Nephron progenitor cell (in vitro differentiated cells): ENCODE data around the gene CYP24A1.

Experiments used
- DNase-seq: peaks from one replicate; pipeline ENCODE4 v3.0.0; 2021
- H3K27ac Mint-ChIP-seq: 2 replicates; pipeline ENCODE4 v1.8.0; 2021; ENCODE audit warnings: mild to moderate bottlenecking, moderate library complexity, mixed read lengths
- H3K27me3 Mint-ChIP-seq: 2 replicates; pipeline ENCODE4 v1.8.0; 2021; ENCODE audit warnings: mild to moderate bottlenecking, low read depth, mixed read lengths; ENCODE audit not compliant: poor library complexity
- H3K36me3 Mint-ChIP-seq: 2 replicates; pipeline ENCODE4 v1.8.0; 2021; ENCODE audit warnings: low read depth, mixed read lengths
- H3K4me1 Mint-ChIP-seq: 2 replicates; pipeline ENCODE4 v1.8.0; 2021; ENCODE audit warnings: mixed read lengths
- H3K4me3 Mint-ChIP-seq: 2 replicates; pipeline ENCODE4 v1.8.0; 2021; ENCODE audit warnings: mild to moderate bottlenecking, moderate library complexity, mixed read lengths
- H3K9me3 Mint-ChIP-seq: 2 replicates; pipeline ENCODE4 v1.8.0; 2021; ENCODE audit warnings: mild to moderate bottlenecking, moderate library complexity, mixed read lengths
- TF ChIP-seq, protein P1 (sequence below): fragments of 200-600 bp; sonication (generic); IDR thresholded peaks from 2 replicates; pipeline ENCODE4 v1.5.0; 2021; ENCODE audit warnings: antibody characterized with exemption

The CYP24A1 gene

DNA sequence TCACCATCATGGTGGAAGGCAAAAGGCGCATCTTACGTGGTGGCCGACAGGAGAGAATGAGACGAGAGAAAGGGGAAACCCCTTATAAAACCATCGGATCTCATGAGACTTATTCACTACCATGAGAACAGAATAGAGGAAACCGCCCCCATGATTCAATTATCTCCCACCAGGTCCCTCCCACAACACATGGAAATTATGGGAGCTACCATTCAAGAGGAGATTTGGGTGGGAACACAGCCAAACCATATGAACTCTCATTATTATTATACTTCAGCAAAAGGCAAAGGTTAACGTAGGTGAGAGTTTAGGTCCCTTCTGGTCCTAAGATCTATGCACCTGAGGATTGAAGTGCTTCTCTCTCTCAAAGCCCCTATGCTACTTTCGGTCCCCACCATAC, 31.7 kb upstream of the CYP24A1 start:
- peaks cover 25% of the 10 kb centered on the region for H3K4me1 Mint-ChIP-seq
- no peak for DNase-seq
- TF ChIP-seq, protein P1, sequence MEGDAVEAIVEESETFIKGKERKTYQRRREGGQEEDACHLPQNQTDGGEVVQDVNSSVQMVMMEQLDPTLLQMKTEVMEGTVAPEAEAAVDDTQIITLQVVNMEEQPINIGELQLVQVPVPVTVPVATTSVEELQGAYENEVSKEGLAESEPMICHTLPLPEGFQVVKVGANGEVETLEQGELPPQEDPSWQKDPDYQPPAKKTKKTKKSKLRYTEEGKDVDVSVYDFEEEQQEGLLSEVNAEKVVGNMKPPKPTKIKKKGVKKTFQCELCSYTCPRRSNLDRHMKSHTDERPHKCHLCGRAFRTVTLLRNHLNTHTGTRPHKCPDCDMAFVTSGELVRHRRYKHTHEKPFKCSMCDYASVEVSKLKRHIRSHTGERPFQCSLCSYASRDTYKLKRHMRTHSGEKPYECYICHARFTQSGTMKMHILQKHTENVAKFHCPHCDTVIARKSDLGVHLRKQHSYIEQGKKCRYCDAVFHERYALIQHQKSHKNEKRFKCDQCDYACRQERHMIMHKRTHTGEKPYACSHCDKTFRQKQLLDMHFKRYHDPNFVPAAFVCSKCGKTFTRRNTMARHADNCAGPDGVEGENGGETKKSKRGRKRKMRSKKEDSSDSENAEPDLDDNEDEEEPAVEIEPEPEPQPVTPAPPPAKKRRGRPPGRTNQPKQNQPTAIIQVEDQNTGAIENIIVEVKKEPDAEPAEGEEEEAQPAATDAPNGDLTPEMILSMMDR, result no peak
- H3K27me3 Mint-ChIP-seq, result no peaks in the 10 kb centered on the region
- H3K4me3 Mint-ChIP-seq, result no peak overlapping the region
- H3K27ac Mint-ChIP-seq, result no peak overlapping the region
- peaks cover 9% of the 10 kb centered on the region for H3K36me3 Mint-ChIP-seq
- H3K9me3 Mint-ChIP-seq, result no peaks in the 10 kb centered on the region

DNA sequence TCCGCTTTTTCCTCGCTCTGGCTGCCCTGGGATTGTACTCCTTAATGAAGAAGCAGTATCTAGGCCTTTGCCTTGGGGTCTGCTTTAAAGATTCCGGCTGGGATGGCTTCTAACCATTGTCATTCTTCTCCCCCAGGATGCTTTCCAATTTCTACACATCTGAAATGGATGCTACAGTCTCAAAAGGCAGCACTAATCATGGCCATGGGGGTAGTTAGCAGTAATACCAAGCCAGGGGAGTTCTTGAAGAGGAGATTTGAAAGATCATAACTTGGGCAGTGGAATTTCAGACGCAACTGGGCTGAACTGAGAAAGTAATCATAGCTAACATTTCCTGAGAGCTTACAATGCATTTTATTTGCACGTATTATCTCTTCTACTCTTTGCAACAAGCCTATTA, 30.7 kb upstream of the CYP24A1 start:
- Mint-ChIP-seq H3K9me3 (no peaks in the 10 kb centered on the region), H3K4me3 (no peak overlapping the region), H3K36me3 (no peaks in the 10 kb centered on the region), H3K27me3 (no peaks in the 10 kb centered on the region), H3K27ac (no peak overlapping the region), H3K4me1 (peaks cover 17% of the 10 kb centered on the region)
- TF ChIP-seq, protein P1, result no peak
- no peak for DNase-seq

DNA sequence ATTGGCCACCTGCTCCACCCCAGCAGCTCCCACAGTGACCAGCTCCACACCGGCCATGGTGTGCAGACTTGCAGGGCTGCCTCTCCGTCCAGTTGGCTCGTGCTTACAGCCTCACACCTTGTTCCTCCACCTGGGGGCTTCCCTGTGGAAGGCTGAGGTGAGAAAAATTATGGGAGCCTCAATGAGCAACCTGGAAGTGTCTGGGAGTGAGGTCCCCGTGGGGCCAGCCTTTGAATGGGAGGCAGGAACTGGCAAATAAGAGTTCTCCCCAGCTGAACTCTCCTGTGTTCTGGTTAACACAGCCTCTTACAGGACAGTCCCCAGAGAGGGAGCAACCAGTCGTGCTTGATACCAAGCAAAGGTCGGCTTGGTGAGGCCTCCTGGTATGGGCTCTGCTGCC, 30.3 kb upstream of the CYP24A1 start:
- no peak overlapping the region for H3K4me3 Mint-ChIP-seq
- no peaks in the 10 kb centered on the region for H3K9me3 Mint-ChIP-seq
- TF ChIP-seq, protein P1, result no peak
- H3K4me1 Mint-ChIP-seq, result peaks cover 13% of the 10 kb centered on the region
- no peak overlapping the region for H3K27ac Mint-ChIP-seq
- H3K36me3 Mint-ChIP-seq, result no peaks in the 10 kb centered on the region
- no peaks in the 10 kb centered on the region for H3K27me3 Mint-ChIP-seq
- no peak for DNase-seq

DNA sequence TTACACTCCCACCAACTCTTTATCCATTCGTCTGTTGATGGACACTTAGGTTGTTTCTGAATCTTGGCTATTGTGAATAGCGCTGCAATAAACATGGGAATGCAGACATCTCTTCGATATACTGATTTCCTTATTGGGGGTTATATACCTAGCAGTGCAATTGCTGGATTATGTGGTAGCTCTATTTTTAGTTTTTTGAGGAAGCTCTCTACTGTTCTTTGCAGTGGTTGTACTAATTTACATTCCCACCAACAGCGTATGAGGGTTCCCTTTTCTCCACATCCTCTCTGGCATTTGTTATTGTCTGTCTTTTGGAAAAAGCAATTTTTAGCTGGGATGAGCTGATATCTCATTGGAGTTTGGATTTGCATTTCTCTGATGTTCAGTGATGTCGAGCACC, 29.5 kb upstream of the CYP24A1 start:
- TF ChIP-seq, protein P1, result no peak
- no peaks in the 10 kb centered on the region for H3K9me3 Mint-ChIP-seq
- no peaks in the 10 kb centered on the region for H3K36me3 Mint-ChIP-seq
- H3K4me3 Mint-ChIP-seq, result no peak overlapping the region
- no peaks in the 10 kb centered on the region for H3K27me3 Mint-ChIP-seq
- H3K27ac Mint-ChIP-seq, result no peak overlapping the region
- no peak for DNase-seq
- peaks cover 8% of the 10 kb centered on the region for H3K4me1 Mint-ChIP-seq

DNA sequence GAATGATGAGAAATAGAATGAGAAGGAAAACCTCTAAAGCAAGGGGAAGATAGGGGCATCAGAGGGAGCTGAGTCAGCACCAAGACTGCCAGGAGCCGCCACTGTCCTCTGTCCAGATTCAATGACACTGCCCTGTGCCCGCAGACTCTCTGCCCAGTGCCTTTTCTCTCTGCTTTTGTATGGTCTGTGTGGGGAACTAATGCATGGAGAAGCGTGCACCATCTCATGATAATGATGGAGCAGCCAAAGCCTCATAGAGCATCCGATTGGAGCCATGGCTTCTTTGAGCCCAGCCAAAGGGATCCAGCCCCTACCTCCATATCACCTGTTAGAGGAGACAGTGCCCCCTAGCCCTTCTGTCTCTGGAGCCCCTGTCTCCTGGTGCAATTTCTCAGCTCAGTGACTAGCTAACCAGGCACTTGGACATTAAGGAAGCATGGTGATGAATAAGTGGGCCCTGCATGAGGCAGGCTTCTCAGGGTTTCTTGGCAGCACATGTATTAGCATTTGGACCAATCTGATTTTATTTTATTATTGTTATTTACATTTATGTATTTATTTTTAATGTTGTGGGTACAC, 27.6 kb upstream of the CYP24A1 start:
- H3K27me3 Mint-ChIP-seq, result no peaks in the 10 kb centered on the region
- H3K36me3 Mint-ChIP-seq, result no peaks in the 10 kb centered on the region
- TF ChIP-seq, protein P1, result no peak
- H3K27ac Mint-ChIP-seq, result no peak overlapping the region
- no peaks in the 10 kb centered on the region for H3K9me3 Mint-ChIP-seq
- peaks cover 8% of the 10 kb centered on the region for H3K4me1 Mint-ChIP-seq
- no peak for DNase-seq
- no peak overlapping the region for H3K4me3 Mint-ChIP-seq

DNA sequence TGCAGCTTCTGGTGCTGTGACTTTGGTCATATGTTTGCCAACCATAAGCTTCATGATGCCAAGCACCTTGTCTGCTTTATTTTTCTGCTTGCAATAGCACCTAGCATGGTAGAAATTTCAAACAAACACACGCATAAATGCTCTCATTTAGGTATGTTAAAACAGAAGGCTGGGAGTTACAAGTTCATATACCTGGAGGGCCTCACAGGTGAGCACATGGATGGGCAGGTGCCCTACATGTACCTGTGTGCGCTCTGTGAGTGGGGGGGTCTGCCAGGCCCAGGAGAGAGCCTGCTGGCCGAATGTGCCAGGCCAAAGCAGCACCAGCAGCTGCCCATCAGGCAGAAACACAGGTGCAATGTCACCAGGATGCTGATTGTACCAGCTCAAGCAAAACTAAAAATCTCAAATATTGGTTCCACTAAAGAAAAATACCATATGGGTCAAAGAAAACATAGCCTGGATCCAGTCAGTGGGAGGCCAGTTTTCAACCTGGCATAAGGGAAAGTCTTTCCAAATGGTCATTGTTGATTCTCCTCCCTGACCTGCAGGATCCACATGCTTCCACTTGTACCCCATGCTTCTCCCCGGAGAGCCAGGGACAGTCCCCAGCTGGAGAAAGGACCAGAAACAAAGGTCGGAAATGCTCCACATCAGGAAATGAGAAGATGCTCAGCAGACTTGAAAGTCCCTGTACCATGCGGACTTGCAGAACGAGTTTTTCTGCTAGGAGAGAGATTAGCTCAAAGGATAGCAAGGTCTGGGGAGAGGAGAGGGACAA, 26.9 kb upstream of the CYP24A1 start:
- DNase-seq, result no peak
- Mint-ChIP-seq H3K4me3 (no peak overlapping the region), H3K36me3 (no peaks in the 10 kb centered on the region), H3K27me3 (peaks cover under 1% of the 10 kb centered on the region), H3K27ac (no peak overlapping the region), H3K9me3 (no peaks in the 10 kb centered on the region), H3K4me1 (peaks cover 7% of the 10 kb centered on the region)
- TF ChIP-seq, protein P1, result no peak
